HG02623 (cell line): ENCODE data around the gene SMIM21.

ENCODE experiments used
- ATAC-seq: cut with Tn5 transposase; IDR thresholded peaks from one replicate; pipeline ENCODE4 v1.9.1; 2021; ENCODE audit warnings: moderate library complexity; ENCODE audit not compliant: unreplicated experiment

SMIM21 gene

DNA sequence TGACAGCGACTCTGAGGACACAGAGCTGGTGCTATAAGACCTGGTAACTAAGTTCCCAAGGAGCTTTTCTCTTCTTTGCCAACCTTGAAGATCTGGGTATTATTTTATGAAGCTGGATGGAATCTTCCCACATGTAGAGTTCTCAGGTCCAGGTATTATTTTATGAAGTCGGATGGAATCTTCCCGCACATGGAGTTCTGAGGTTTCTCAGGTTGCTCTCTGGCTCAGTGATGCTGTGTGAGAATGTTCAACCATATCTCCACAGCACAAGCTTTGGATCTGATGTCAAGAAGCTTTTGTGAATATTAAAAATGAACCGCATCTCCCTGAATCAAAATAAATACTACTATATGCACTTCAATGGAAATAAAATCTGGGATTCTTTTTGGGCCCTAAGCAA is at the start of gene SMIM21:
TSS of gene SMIM21 (minus strand) at position 101 of the 400 bp plus-strand sequence. CDS start 140 bp downstream, outside the sequence.
- ATAC-seq: no peak

DNA sequence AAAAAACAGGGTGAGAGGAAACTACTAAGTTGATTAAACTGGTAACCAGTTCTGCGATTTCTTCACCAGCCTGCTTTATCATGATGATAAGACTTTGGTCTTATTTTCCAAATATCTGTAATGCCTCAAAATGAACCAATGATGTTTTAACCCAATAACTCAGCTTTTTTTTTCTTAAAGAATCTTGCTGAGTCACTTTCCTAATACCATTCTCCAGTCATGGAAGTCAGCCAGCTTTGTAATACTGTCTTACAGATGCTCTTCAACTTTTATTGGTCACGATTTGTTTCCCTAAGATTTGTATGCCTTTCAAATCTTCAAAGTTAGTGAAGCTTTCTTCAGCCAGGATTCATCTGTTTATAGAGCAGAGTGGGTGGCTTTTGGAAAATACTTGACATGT is 47.7 kb upstream of the SMIM21 start:
- ATAC-seq: no peak

GRCh38 chr18:75474332-75474731 is 46.8 kb upstream of the SMIM21 start:
- ATAC-seq: no peak

DNA sequence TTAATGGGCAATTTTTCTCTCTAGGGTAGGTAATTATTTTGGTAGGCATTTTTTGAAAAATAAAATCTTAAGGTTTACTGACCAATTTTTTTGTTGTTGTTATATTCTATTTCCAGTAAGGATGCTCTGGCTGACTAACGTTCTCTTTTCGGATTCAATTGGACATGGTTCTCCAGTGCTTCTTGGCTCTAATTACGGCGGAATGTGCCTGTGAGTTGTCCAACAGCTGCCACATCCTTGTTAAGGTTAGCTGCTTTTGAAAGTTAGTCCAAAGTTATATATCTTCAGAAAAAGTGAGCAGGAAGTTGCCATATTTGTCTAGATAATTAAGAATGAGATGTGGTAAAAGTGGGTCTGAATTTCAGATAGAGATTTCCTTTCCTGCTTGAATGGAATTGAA is 45.8 kb upstream of the SMIM21 start:
- no peak for ATAC-seq

- ATAC-seq: no peak
Observed at GRCh38 chr18:75472906-75473305, 45.4 kb upstream of the SMIM21 start.

DNA sequence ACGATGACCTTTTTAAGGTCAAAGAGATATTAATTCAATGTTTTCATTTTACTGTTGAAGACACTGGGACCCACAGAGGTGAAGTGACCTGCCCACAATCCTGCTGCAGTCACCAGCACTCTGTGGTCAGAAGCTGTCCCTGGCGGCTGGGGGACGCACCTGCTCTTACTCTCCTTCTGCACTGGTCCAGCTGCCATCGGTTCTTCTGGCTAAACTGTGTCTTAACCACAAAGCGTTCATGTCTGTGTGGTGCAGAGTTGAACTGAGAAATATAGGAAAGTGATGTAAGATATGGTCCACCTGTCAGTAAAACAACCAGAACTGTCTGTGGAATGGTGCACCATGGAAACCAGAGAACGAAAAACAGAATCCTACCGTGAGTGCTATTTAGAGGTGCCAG is 44.9 kb upstream of the SMIM21 start:
- no peak for ATAC-seq

DNA sequence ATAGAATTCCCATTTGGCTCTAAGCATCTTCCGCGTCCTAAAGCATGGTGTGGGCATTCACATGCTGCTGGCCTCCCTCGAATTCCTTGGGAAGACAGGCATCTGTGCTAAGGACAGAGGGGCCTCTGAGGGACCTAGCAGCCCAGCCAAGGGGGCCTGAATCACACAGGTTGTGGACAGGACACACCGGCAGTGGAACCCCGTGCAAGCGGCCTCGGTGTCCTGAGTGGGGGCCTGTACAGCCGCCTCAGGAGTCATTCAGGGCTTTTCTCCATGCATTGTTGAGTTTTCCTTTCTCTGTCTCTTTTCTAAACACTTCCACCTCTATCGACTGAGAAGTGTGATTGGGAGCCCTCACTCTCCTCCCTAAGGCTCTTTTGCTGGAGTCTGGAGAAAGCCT is 44.3 kb upstream of the SMIM21 start:
- ATAC-seq: no peak

- ATAC-seq: no peak
Observed at GRCh38 chr18:75467851-75468250, 40.3 kb upstream of the SMIM21 start.

GRCh38 chr18:75467281-75467795 is 39.8 kb upstream of the SMIM21 start:
- no peak for ATAC-seq

DNA sequence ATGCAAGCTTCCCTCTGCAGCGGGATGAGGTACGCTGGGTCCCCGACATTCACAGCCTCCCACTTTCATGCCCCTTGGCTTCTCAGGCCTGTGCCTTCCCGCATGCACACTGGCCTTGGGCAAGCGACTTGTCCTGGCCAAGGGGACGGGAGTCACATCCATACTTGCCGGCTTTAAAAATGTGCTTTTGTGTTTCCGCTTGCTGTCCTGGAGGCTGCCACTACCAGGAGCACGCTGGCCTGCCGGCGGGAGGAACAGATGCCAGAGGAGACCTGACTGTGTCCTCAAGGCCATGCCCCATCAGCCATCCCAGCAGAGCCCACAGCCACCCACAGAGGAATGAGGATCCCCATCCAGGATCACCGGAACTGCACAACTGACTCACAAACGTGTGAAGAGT is 36.9 kb upstream of the SMIM21 start:
- ATAC-seq: no peak

DNA sequence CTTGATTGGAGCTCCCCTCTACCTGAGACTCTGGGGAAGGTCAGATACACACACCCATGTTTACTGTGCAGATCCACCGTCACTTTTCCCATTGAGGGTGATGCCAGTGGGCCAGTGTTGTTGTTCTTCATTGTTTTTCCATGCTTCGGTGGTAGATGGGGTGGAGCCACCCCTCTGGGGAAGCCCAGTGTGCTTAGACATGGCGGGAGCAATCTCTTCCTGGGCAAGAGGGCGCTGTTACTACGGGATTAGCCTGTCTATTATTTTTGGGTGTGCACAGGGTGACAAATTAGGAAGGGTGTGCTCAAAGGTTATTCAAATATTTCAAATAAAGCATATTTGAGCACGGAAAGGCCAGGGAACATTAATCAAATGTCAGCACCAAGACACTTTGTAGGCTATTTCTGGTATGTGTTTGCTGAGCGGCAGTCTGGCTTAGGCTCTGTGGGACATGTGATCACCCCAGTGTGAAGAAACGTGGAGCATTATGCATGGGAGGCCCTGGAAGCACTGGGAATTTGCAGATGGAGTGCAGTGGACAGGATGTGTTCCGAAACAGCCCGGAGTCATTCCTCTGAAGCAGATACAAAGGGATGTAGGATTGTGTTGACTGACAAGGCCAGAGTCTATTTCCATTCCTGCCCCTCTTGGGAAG is 34.8 kb upstream of the SMIM21 start:
- no peak for ATAC-seq

GRCh38 chr18:75456199-75456631 is 28.7 kb upstream of the SMIM21 start:
- no peak for ATAC-seq

DNA sequence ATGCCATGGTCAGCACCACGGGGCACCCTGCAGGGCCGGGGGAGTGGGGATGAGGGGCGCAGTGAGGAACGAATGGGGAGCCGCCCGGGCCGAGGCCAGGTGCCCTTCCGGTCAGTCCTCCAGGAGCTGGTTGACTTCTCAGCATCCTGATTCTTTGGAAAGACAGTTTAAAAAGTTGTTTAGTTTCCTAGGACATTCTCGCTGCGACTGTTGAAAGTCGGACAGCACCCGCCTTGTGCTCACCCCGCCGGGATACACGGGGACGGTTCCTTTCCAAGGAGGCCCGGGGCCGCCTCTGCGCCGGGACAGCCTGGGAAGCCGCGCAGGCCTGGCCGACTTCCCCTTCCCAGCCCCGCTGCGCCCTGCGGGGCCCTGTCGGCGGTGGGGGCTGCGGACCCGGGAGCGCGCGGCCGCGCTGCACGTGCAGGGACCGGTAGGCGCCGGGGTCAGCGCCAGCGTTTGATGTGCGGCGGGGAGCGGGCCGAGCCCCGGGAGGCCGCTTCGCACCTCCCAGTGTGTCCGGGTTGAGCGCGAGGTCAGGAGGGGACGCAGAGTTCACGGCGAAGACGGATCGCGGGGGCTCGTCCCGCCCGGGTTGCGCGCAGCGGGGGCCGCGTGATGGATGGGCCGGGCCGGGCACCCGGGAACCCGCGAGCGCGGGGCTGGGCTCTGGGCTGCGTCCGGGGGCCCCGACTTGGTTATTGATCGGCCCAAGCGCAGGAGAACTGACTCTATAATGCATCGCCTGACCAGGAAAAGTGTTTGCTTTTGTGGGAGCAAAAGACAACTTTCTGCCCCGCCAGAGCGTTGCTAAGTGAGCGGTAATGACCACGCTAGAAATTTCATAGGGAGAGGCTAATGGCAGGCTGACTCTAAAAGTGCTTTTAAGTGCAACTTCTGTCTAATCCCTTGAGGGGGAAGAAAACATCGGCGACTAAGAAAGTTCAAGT is 28.0 kb upstream of the SMIM21 start:
- no peak for ATAC-seq

DNA sequence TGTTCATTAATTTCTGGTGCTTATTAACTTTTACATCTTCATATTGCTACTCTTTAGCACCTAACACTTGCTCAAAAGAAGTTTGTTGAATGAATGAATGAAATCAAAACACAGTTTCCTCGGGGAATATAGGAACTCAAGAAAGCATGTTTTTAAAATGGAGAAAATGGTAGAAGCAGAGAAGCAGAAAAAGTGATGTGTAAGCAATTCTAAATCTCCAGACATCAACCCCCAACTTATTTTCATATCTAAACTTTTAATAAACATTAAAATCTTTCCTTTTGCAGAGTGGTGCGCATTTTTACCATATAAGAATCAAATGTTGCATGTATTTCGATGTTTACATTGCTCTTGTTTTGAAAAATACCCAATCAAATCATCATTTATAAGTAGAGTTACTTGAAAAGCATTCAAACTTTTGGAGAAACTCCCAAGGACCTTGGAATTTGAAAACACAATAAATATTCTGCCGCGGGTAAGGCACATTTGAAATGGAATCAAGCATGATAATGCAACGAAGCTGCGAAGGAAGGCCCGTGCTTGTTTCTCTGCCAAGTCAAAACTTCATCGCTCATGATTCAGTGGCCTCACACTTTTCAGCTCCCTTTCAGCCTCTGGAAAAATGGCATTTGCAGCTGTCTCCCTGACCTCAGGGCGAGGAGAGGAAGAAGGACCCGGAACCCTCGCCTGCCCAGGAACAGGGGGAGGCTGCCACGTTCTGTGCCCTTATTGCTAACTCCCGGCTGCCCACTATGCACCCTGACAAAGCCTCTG is 26.7 kb upstream of the SMIM21 start:
- no peak for ATAC-seq

DNA sequence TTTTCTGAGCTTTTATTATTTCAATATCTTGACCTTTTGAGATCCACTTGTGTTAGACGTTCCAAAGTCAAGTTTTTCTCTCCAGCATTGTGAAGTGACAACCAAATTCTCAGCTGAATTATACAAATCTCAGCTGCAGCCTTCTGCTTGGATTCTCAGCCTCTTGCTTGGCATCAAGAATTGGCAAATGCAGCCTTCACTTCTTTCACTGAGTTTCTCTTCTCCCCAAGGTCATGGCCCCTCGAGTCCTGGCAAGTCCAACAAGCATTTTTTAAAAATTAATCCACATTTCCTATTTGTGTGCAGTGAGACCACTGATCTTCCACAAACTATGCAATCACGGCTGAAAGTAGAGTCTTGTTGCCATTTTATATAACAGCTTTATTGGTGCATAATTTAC is 23.4 kb upstream of the SMIM21 start:
- no peak for ATAC-seq

GRCh38 chr18:75441896-75442295 is 14.4 kb upstream of the SMIM21 start:
- no peak for ATAC-seq

DNA sequence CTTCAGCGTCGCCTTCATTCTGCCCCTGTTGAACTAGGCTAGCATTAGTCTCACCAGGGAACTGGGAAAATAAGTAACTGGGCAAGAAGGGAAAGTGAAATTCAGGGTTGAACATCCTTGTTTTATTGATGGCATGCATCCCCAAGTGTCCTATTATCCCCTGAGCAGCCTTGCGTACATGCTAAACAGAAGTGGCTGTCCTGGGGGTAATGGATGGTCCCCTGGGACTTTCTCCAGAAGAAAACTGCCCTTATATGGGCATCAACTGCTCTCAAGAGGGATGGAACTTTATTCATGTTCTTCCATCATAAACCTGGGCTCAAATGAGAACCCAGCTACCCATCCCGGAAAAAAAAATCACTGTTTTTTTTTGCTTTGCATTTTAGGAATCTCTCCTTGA is 11.8 kb upstream of the SMIM21 start:
- no peak for ATAC-seq

- ATAC-seq: no peak
Observed at GRCh38 chr18:75438891-75439290, 11.4 kb upstream of the SMIM21 start.

- ATAC-seq: no peak
Observed at GRCh38 chr18:75437979-75438378, 10.5 kb upstream of the SMIM21 start.

DNA sequence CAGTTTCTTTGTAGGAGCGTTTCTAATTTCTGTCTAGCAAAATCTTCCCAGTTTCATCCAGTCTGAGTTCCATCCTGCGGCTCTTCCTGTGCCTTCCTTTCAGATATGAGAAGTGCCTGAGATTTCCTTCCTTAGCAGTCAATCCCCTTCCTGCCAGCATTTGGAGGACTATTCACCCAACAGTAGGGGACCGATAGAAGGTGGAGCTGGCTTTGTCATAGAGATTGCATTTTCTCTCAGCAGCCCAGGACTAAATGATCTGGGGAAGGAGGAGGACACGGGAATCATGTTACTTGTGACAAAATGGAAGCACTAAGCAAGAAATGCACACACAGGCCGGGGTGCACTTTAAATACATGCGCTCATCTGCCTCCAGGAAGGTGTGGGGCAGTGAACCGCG is 5.6 kb upstream of the SMIM21 start:
- ATAC-seq: no peak

DNA sequence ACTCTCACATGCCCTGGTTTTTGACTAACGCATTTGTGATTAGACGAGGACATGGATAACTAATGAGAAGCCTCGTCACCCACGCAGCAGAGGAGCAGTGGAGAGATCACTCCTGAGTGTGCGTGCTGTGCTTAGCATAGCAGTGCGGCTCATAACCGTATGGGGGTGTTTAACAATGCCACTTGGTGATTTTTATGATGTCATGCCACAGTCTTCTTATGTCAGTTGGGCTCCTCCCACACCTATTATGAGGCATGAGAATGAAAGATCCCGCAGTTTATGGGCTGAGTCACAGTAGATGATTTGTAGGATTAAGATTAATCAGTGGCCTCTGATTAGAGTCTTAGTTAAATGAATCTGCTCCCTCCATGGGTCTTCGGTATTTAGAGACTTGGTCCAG is 2.5 kb upstream of the SMIM21 start:
- ATAC-seq: no peak
